IMR-90 (cell line): ENCODE measurements around the gene CHST10. TPM values are rescaled to one million over a fixed set of nuclear protein-coding genes. Genes with fewer than 3 reads are reported as not detected.

ENCODE experiments used
- ATAC-seq: fragments of 200-7000 bp; cut with Tn5 transposase; 2 replicates; pipeline ENCODE4 v1.9.1; 2020; ENCODE audit warnings: low read depth, mild to moderate bottlenecking, moderate library complexity
- BruUV-seq: library from RNA; stranded (reverse); fragments of 400-500 nt; replicated peaks from 2 replicates; lab custom pipeline; 2021; lab: Mats Ljungman, UMichigan
- CTCF ChIA-PET: fragments of 300-600 bp; formaldehyde crosslinking; extraction: SDS; loops from one replicate; lab custom pipeline; 2021; ENCODE audit warnings: antibody characterized with exemption; lab: Yijun Ruan, JAX
- POLR2A ChIA-PET: fragments of 300-600 bp; sonication (Branson Sonifier 250); formaldehyde crosslinking; loops from one replicate; lab custom pipeline; 2022; ENCODE audit warnings: antibody characterized with exemption; ENCODE audit not compliant: unreplicated experiment; lab: Charles Lee
- DNase-seq: peaks from one replicate; pipeline ENCODE4 v3.0.0; 2013
- H2AFZ ChIP-seq: replicated peaks from 2 replicates; pipeline ENCODE3; 2013; ENCODE audit warnings: low read length, mild to moderate bottlenecking; ENCODE audit not compliant: poor library complexity
- H2AK5ac ChIP-seq: 2 replicates; pipeline ENCODE4 v1.6.1; 2013; ENCODE audit warnings: low read depth, low read length, inconsistent platforms
- H2AK9ac ChIP-seq: replicated peaks from 2 replicates; pipeline ENCODE3; 2013; ENCODE audit warnings: mild to moderate bottlenecking, low read depth, low read length, moderate library complexity; ENCODE audit not compliant: poor library complexity
- H2BK120ac ChIP-seq: 2 replicates; pipeline ENCODE4 v1.6.1; 2013; ENCODE audit warnings: low read depth, low read length, inconsistent platforms
- H2BK15ac ChIP-seq: 3 replicates; pipeline ENCODE4 v1.6.1; 2013; ENCODE audit warnings: low read depth, low read length, inconsistent platforms
- H2BK20ac ChIP-seq: 2 replicates; pipeline ENCODE4 v1.6.1; 2013; ENCODE audit warnings: low read depth, mild to moderate bottlenecking, inconsistent platforms, low read length, moderate library complexity
- H2BK5ac ChIP-seq: 2 replicates; pipeline ENCODE4 v1.6.1; 2013; ENCODE audit warnings: mild to moderate bottlenecking, low read depth, low read length, inconsistent platforms; ENCODE audit not compliant: poor library complexity, severe bottlenecking
- H3K14ac ChIP-seq: replicated peaks from 2 replicates; pipeline ENCODE4 v1.6.1; 2013; ENCODE audit warnings: low read depth, low read length, inconsistent platforms
- H3K18ac ChIP-seq: 2 replicates; pipeline ENCODE4 v1.6.1; 2013; ENCODE audit warnings: low read depth, low read length, control low read depth
- H3K23ac ChIP-seq: 2 replicates; pipeline ENCODE4 v1.6.1; 2013; ENCODE audit warnings: low read depth, low read length, inconsistent platforms
- H3K27ac ChIP-seq: 2 replicates; pipeline ENCODE4 v1.5.1; 2013; ENCODE audit warnings: mild to moderate bottlenecking, control low read depth, low read length; ENCODE audit not compliant: insufficient read depth
- H3K27me3 ChIP-seq: 2 replicates; pipeline ENCODE4 v1.6.1; 2013; ENCODE audit warnings: low read length; ENCODE audit not compliant: control insufficient read depth, insufficient read depth
- H3K36me3 ChIP-seq: 2 replicates; pipeline ENCODE4 v1.6.1; 2013; ENCODE audit warnings: low read length, mixed read lengths; ENCODE audit not compliant: control insufficient read depth, insufficient read depth
- H3K4ac ChIP-seq: 2 replicates; pipeline ENCODE4 v1.6.1; 2013; ENCODE audit warnings: low read depth, low read length, inconsistent platforms
- H3K4me1 ChIP-seq: 2 replicates; pipeline ENCODE4 v1.6.1; 2013; ENCODE audit warnings: low read length, mixed read lengths; ENCODE audit not compliant: control insufficient read depth, insufficient read depth
- H3K4me2 ChIP-seq: 2 replicates; pipeline ENCODE4 v1.6.1; 2013; ENCODE audit warnings: low read depth, mild to moderate bottlenecking, control low read depth, low read length, moderate library complexity
- H3K4me3 ChIP-seq: 2 replicates; pipeline ENCODE4 v1.5.1; 2013; ENCODE audit warnings: low read depth, mild to moderate bottlenecking, control low read depth, low read length, moderate library complexity; ENCODE audit not compliant: insufficient read depth
- H3K56ac ChIP-seq: 2 replicates; pipeline ENCODE4 v1.6.1; 2013; ENCODE audit warnings: low read length, inconsistent platforms; ENCODE audit not compliant: insufficient read depth; ENCODE audit errors: extremely low read depth
- H3K79me1 ChIP-seq, 2 experiments: 2 replicates each; pipeline ENCODE4 v1.6.1; 2013; ENCODE audit warnings: low read length in 2 of 2, inconsistent platforms in 1 of 2, low read depth in 1 of 2
- H3K9ac ChIP-seq: 2 replicates; pipeline ENCODE4 v1.6.1; 2013; ENCODE audit warnings: low read depth, low read length, control low read depth
- H3K9me1 ChIP-seq: 2 replicates; pipeline ENCODE4 v1.6.1; 2013; ENCODE audit warnings: low read length, inconsistent platforms; ENCODE audit not compliant: insufficient read depth
- H3K9me3 ChIP-seq: 2 replicates; pipeline ENCODE4 v1.6.1; 2013; ENCODE audit warnings: low read length; ENCODE audit not compliant: control insufficient read depth, insufficient read depth
- H4K20me1 ChIP-seq: 2 replicates; pipeline ENCODE4 v1.6.1; 2013; ENCODE audit warnings: low read length, inconsistent platforms; ENCODE audit not compliant: insufficient read depth
- H4K5ac ChIP-seq: 2 replicates; pipeline ENCODE4 v1.6.1; 2013; ENCODE audit warnings: mild to moderate bottlenecking, low read depth, low read length, control low read depth
- H4K8ac ChIP-seq, 2 experiments: 2 replicates each; pipeline ENCODE4 v1.6.1; 2013; ENCODE audit warnings: low read depth in 2 of 2, low read length in 2 of 2, control low read depth in 1 of 2, inconsistent platforms in 1 of 2
- H4K91ac ChIP-seq: 2 replicates; pipeline ENCODE4 v1.6.1; 2013; ENCODE audit warnings: low read depth, low read length, inconsistent platforms; ENCODE audit not compliant: insufficient read depth
- CHD1 ChIP-seq: IDR thresholded peaks from 2 replicates; pipeline ENCODE4 v1.6.1; 2012; ENCODE audit warnings: low read depth, low read length, improper control_type of control experiment
- ELK1 ChIP-seq: fragments of 150-350 bp; IDR thresholded peaks from 2 replicates; pipeline ENCODE4 v1.6.1; 2016; ENCODE audit warnings: low read depth, mild to moderate bottlenecking, low read length, moderate library complexity, borderline replicate concordance
- MAFK ChIP-seq: IDR thresholded peaks from 2 replicates; pipeline ENCODE4 v1.6.1; 2012; ENCODE audit warnings: low read depth, low read length, improper control_type of control experiment
- MAZ ChIP-seq: IDR thresholded peaks from 2 replicates; pipeline ENCODE4 v1.6.1; 2012; ENCODE audit warnings: low read depth, mild to moderate bottlenecking, low read length, improper control_type of control experiment, moderate library complexity, borderline replicate concordance
- NFE2L2 ChIP-seq: fragments of 150-350 bp; IDR thresholded peaks from 2 replicates; pipeline ENCODE4 v1.6.1; 2016; ENCODE audit warnings: low read depth, mild to moderate bottlenecking, low read length
- POLR2A ChIP-seq: IDR thresholded peaks from 2 replicates; pipeline ENCODE4 v1.6.1; 2012; ENCODE audit warnings: mild to moderate bottlenecking, low read depth, low read length
- USF2 ChIP-seq: fragments of 150-350 bp; IDR thresholded peaks from 2 replicates; pipeline ENCODE4 v1.6.1; 2017; ENCODE audit warnings: mild to moderate bottlenecking, antibody characterized with exemption, low read length, low read depth
- WGBS, 2 experiments: methylation state at CpG; one replicate each; pipeline versions ENCODE4 v1.1.5 to v1.1.7; 2013; ENCODE audit warnings: missing lambda C conversion rate in 2 of 2; ENCODE audit not compliant: insufficient read length in 1 of 2; ENCODE audit errors: extremely low coverage in 2 of 2; 5-methylcytosine and 5-hydroxymethylcytosine counted together
- dilution Hi-C: fragments of 300-500 bp; cut with HindIII; formaldehyde crosslinking; loops from one replicate; pipeline ENCODE4 v1.14.3; 2018; ENCODE audit warnings: low sequenced_read_pairs; ENCODE audit not compliant: unreplicated experiment
- in situ Hi-C: fragments of 300-500 bp; cut with MboI; formaldehyde crosslinking; loops from 3 replicates; pipeline ENCODE4 v1.14.3; 2019; ENCODE audit warnings: low sequenced_read_pairs, inconsistent platforms, mixed read lengths
- intact Hi-C: fragments of 100-400 bp; cut with micrococcal nuclease; formaldehyde crosslinking; loops from 2 replicates; pipeline ENCODE4 v1.10.0; 2022
- polyA plus RNA-seq, 3 experiments: library from polyadenylated mRNA; depleted of rRNA; stranded (reverse); fragments of >200 nt; gene quantifications; 2 replicates each; pipeline ENCODE4 v1.2.3, GENCODE V29; 2012; ENCODE audit warnings: low replicate concordance in 1 of 3
- total RNA-seq: library from RNA; depleted of rRNA; stranded (reverse); fragments of >200 nt; gene quantifications from 2 replicates; pipeline ENCODE4 v1.2.3, GENCODE V29; 2012

The CHST10 gene
- total and polyA plus RNA-seq, 2 of the 4 experiments (the other 2 are of a cell fraction) = 6.9 to 8.6 TPM

GRCh38 chr2:100399714-100400113 is 17.8 kb downstream of the CHST10 start:
- intact Hi-C loops (no loop called here), in situ Hi-C loops (loop anchor here (25.0 kb wide), 2 partner anchors 687 to 862 kb away; no protein-coding TSS in a partner anchor), dilution Hi-C loops (no loop called here)
- Histone ChIP-seq H4K91ac (no peak overlapping the region), H4K5ac (no peak overlapping the region), H3K36me3 (peaks cover 7% of the 10 kb centered on the region), H2BK20ac (no peak overlapping the region), H2AK9ac (no peak overlapping the region), H4K8ac (no peak overlapping the region), H2BK120ac (no peak overlapping the region), H3K4ac (no peak overlapping the region), H2AFZ (no peak overlapping the region), H3K9ac (no peak overlapping the region), H3K9me1 (no peaks in the 10 kb centered on the region), H2BK5ac (no peak overlapping the region), H2AK5ac (no peak overlapping the region), H3K9me3 (no peaks in the 10 kb centered on the region), H3K4me2 (no peak overlapping the region), H2BK15ac (no peak overlapping the region), H3K27me3 (no peaks in the 10 kb centered on the region), H4K20me1 (no peaks in the 10 kb centered on the region), H3K14ac (no peak overlapping the region), H3K4me1 (peaks cover 2% of the 10 kb centered on the region; the same call in 1 of the 2 replicates), H3K18ac (no peak overlapping the region), H3K23ac (no peak overlapping the region), H3K27ac (no peak overlapping the region), H3K79me1 (no peaks in the 10 kb centered on the region), H3K56ac (no peak overlapping the region), H3K4me3 (no peak overlapping the region)
- DNase-seq (no peak), ATAC-seq (no peak)
- ChIA-PET POLR2A (no interaction called here), CTCF (no interaction called here)
- WGBS, 2 experiments = 100% methylated on average over 1 of the region's 9 CpGs; no CpG with 5 or more reads in 1 of the 2 experiments
- no TSS peak for BruUV-seq
- TF ChIP-seq USF2 (no peak), MAZ (no peak), MAFK (no peak), CHD1 (no peak), NFE2L2 (no peak), ELK1 (no peak), POLR2A (no peak)
